SH-SY5Y (cell line): Measurements from ENCODE around the gene PTPRD.

Experiments used
- GATA2 ChIP-seq: IDR thresholded peaks from 2 replicates; pipeline ENCODE4 v1.6.1; 2011; ENCODE audit warnings: mild to moderate bottlenecking, low read depth, low read length
- GATA3 ChIP-seq: IDR thresholded peaks from 2 replicates; pipeline ENCODE4 v1.6.1; 2011; ENCODE audit warnings: low read depth, mild to moderate bottlenecking, low read length, moderate library complexity

- TF ChIP-seq GATA2 (no peak), GATA3 (no peak)
Measured at GRCh38 chr9:9783711-9784110, 829.1 kb downstream of the PTPRD start.
